ENCODE measurements around the gene EXOSC5. TPM values are rescaled to one million over a fixed set of nuclear protein-coding genes. Genes with fewer than 3 reads are reported as not detected.

The EXOSC5 gene
- total and polyA plus RNA-seq, 7 donors, result 6.6 to 32.7 (median 15.6) TPM

- Histone ChIP-seq H3K27me3 (no peaks in the 10 kb centered on the region), H3K27ac (peak overlapping the region in 3 of 4 donors; percentile 61 to 87 (median 67)), H3K9me3 (no peaks in the 10 kb centered on the region), H3K4me1 (peaks cover 0 to 51% (median 34%) of the 10 kb centered on the region in 4 donors), H3K4me3 (no peak overlapping the region), H3K36me3 (no peaks in the 10 kb centered on the region)
- WGBS, 2 donors, result 49 to 74% methylated on average over 9 of the region's 9 CpGs
- TF ChIP-seq POLR2AphosphoS5 (IDR thresholded peaks at IDR 0.05), result peak in 1 of 4 donors; percentile 5
- TF ChIP-seq POLR2A (IDR thresholded peaks at IDR 0.05), result no peak
- no peak for TF ChIP-seq EP300 (IDR thresholded peaks at IDR 0.05)
- peak in 1 of 4 experiments; percentile 26 for TF ChIP-seq CTCF (IDR thresholded peaks at IDR 0.05)
- intact Hi-C loops (cut with DNase I), result no loop called here
- no peak for DNase-seq
Measured at GRCh38 chr19:41377977-41378709, 19.0 kb downstream of the EXOSC5 start.

- WGBS, 2 donors, result 61 to 78% methylated on average over 8 of the region's 8 CpGs
Measured at GRCh38 chr19:41376998-41377365, 20.2 kb downstream of the EXOSC5 start.

GRCh38 chr19:41376241-41376997, 20.7 kb downstream of the EXOSC5 start, which contains the start of gene TMEM91:
TSS of gene TMEM91 (plus strand) at chr19:41376533. CDS start at chr19:41378310, 1,777 bp downstream.
- no peaks in the 10 kb centered on the region for H3K36me3 ChIP-seq
- H3K27ac ChIP-seq, result peak within 1 kb of the TSS; percentile 71 to 87 (median 86)
- DNase-seq, result peak; percentile 76
- intact Hi-C loops (cut with DNase I), result no loop called here
- no peaks in the 10 kb centered on the region for H3K9me3 ChIP-seq
- peaks cover 0 to 51% (median 34%) of the 10 kb centered on the region in 4 donors for H3K4me1 ChIP-seq
- H3K4me3 ChIP-seq, result peak within 1 kb of the TSS; percentile 51 to 66 (median 64)
- 6 to 8% methylated on average over 47 of the region's 47 CpGs for WGBS, 2 donors
- TF ChIP-seq POLR2AphosphoS5 (IDR thresholded peaks at IDR 0.05) (peak in 1 of 4 donors; percentile 28), POLR2A (IDR thresholded peaks at IDR 0.05) (no peak), CTCF (IDR thresholded peaks at IDR 0.05) (no peak)
- no peaks in the 10 kb centered on the region for H3K27me3 ChIP-seq

More at GRCh38 chr19:41376998-41377365, 20.2 kb downstream of the EXOSC5 start:
- Histone ChIP-seq H3K4me3 (peak overlapping the region; percentile 51 to 66 (median 64)), H3K9me3 (no peaks in the 10 kb centered on the region), H3K27ac (peak overlapping the region; percentile 71 to 87 (median 86)), H3K36me3 (no peaks in the 10 kb centered on the region), H3K27me3 (no peaks in the 10 kb centered on the region), H3K4me1 (peaks cover 0 to 51% (median 34%) of the 10 kb centered on the region in 4 donors)
- TF ChIP-seq EP300 (IDR thresholded peaks at IDR 0.05), result no peak
- no peak for TF ChIP-seq POLR2AphosphoS5 (IDR thresholded peaks at IDR 0.05)
- no peak for TF ChIP-seq POLR2A (IDR thresholded peaks at IDR 0.05)
- TF ChIP-seq CTCF (IDR thresholded peaks at IDR 0.05), result no peak
- intact Hi-C loops (cut with DNase I), result no loop called here
- DNase-seq, result no peak

- no peak overlapping the region for H3K4me3 ChIP-seq
- TF ChIP-seq POLR2A (IDR thresholded peaks at IDR 0.05), result no peak
- no peak for TF ChIP-seq CTCF (IDR thresholded peaks at IDR 0.05)
- TF ChIP-seq EP300 (IDR thresholded peaks at IDR 0.05), result no peak
- TF ChIP-seq POLR2AphosphoS5 (IDR thresholded peaks at IDR 0.05), result peak; percentile 59 to 83 (median 77)
- peak overlapping the region in 3 of 4 donors; percentile 56 to 70 (median 61) for H3K27ac ChIP-seq
- 19 to 46% methylated on average over 12 of the region's 12 CpGs for WGBS, 2 donors
- H3K4me1 ChIP-seq, result peaks cover 0 to 51% (median 34%) of the 10 kb centered on the region in 4 donors
- no peaks in the 10 kb centered on the region for H3K27me3 ChIP-seq
- H3K9me3 ChIP-seq, result no peaks in the 10 kb centered on the region
- peak; percentile 97 for DNase-seq
- intact Hi-C loops (cut with DNase I), result no loop called here
- no peaks in the 10 kb centered on the region for H3K36me3 ChIP-seq
Measured at GRCh38 chr19:41373993-41374392, 23.2 kb downstream of the EXOSC5 start.

Data from sigmoid colon (tissue), 7 donors.